ENCODE results near the gene MGAT4B.
"Not testable (repeated sequence)": the region's sequence is repeated elsewhere in the genome, so short reads cannot be mapped to it uniquely, and the experiment has no call there.

MGAT4B gene

DNA sequence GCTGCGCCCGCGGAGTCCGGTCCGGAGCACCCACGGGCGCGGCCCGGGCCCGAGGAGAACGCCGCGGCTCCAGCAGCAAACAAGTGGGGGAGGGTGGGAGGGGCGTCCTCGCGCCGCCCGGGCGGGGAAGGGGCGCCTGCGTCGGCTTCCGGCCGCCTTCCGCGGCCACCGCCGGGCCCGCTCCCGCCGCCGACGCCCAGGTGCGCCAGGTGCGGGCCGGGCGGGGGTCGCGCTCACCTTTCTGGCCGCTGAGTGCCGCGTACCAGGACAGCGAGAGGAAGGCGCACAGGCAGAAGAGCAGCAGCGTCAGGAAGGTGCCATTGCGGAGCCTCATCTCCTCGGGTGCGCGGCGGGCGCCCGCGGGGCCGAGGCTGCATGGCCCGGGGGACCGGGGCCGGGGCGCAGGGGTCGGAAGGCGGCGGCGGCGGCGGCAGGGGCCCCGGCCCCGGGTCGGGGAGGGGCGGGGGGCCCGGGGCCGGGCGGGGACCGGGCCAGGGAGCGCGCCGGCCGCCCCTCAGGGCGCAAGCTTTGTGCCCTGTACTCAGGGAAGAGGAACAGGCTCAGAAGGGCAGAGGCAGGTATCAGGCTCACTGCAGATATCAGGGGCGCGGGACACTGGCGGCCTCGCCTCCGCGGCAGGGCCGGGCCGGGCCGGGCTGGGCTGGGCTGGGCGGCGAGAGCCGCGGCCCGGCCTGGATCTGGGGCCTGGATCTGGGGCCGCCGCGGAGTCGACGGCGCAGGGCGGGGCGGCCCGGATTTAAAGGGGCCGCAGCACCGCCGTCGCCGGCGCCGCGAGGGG is at the start of gene MGAT4B:
TSS of gene MGAT4B (minus strand) at position 617 of the 799 bp plus-strand sequence. CDS start at position 334, 283 bp downstream.
- DNase-seq, result no peak

DNA sequence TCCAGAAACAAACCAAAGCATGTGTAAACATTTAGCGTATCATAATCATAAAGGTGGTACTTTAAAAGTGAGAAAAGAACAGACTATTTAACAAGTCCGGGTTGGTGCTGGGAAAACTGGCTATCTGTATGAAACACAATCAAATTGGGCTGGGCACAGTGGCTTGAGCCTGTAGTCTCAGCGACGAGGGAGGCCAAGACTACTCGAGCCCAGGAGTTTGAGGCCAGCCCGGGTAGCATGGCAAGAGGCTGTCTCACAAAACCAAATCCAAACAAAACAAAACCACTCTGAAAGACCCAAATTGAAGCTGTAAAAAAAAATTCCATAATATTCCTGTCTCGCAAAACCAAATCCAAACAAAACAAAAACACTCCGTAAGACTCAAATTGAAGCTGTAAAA is 47.7 kb upstream of the MGAT4B start:
- no peak for DNase-seq

DNA sequence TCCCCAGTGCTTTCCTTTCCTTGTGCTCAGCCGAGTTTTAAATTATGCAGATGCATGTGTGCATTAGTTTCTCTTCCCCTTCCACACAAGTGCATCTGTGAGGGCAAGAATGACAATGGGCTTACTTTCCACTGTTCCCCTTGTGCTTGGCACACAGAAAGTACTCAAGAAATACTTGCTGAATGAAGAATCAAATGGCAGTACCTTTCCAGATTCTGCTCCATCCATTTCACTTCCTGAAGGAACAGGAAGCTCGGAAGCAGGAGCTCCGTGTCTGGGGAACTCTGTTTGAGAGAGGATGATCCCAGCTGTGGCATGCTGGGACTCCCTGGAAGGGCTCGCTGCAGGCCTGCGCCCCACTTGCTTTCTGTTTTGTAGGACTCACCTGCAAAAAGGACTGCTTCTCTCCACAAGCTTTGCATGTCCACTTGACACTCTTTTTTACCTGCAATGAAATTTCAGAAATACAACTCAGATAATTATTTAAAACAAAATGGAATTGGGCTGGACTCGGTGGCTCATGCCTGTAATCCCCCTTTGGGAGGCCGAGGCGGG is 46.4 kb upstream of the MGAT4B start:
- no peak for DNase-seq

DNA sequence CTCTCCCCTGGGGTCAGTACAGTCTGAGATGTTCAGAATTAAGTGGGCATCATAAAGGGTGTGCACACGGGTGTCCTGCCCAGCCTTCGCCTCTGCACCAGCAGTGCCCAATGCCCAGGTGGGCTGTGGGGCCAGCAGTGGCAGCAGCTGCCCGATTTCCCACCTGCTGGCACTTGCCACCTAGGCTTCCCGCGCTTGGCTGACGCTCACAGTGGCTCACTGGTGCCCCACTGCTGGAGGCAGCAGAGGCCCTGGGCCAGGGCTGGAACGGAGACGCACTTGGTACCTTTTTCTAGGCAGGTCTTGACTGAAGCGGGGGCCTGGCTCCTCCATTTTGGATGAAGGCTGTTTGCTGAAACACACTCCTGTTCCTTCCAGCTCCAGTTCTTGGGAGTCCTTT is 35.0 kb upstream of the MGAT4B start:
- DNase-seq, result no peak

DNA sequence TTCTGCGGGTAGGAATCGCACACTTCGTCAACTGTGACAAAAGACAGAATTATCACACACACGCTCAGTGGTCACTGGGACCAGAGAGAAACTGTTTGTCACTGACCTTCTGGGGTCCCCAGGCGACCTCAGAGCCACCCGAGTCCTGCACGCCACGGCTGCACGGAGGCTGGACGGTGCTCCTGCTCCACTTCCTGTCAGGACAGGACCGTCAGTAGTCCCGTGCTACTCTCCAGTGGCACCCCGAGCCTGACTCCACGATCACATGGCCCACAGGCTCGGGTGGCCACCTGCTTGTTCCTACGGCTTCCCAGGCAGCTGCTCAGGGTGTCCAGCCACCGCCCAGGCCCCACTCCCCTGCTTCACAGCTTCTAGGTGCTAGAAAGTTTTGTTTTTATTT is 34.1 kb upstream of the MGAT4B start:
- DNase-seq, result no peak

DNA sequence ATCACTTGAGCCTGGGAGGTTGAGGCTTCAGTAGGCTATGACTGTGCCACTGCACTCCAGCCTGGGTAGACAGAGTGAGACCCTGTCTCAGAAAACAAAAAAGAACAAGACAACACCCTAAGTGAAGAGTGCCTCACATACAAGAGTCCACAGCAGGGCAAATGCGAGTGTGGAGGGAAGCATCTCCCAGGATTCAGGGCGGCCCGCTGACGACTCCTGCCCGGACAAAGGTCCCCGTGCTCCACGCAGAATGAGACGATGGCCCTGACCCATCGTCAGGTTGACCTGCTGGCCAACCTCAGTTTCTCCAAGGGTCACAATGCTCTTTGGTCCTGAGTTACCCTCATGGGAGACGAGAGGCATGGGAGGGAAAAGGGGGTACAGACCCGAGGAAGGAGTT is 33.7 kb upstream of the MGAT4B start:
- no peak for DNase-seq

DNA sequence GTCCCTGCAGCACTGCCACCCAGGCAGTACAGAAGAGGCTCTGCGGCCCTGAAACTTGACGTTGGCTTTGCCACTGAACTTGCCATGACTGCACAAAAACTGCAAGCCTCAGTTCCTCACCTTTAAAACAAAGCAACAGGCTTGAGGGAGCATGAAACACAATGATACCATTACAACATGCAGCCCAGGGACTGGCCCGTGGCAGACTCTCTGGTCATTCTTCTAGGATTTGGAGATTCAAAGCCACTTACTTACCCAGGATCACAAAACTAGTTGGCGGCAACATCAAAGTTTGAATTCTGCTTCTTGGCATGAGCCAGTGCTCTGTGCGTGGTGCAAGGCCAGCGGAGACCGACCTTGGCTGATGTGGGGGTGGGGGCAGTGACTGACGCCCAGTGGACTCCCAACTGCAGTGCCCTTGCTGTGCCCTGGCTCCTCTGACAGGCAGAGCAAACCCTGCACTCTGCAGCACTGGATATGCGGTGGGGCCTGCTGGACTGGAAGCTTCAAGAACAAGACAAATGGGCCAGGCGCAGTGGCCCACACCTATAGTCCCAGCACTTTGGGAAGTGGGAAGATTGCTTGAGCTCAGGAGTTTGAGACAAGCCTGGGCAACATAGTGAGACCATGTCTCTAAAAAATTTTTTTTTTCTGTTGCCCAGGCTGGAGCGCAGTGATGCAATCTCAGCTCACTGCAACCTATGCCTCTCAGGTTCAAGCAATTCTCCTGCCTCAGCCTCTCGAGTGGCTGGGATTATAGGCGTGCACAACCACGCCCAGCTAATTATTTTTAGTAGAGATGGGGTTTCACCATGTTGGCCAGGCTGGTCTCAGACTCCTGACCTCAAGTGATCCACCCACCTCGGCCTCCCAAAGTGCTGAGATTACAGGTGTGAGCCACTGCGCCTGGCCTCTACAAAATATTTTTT is 32.9 kb upstream of the MGAT4B start:
- no peak for DNase-seq

DNA sequence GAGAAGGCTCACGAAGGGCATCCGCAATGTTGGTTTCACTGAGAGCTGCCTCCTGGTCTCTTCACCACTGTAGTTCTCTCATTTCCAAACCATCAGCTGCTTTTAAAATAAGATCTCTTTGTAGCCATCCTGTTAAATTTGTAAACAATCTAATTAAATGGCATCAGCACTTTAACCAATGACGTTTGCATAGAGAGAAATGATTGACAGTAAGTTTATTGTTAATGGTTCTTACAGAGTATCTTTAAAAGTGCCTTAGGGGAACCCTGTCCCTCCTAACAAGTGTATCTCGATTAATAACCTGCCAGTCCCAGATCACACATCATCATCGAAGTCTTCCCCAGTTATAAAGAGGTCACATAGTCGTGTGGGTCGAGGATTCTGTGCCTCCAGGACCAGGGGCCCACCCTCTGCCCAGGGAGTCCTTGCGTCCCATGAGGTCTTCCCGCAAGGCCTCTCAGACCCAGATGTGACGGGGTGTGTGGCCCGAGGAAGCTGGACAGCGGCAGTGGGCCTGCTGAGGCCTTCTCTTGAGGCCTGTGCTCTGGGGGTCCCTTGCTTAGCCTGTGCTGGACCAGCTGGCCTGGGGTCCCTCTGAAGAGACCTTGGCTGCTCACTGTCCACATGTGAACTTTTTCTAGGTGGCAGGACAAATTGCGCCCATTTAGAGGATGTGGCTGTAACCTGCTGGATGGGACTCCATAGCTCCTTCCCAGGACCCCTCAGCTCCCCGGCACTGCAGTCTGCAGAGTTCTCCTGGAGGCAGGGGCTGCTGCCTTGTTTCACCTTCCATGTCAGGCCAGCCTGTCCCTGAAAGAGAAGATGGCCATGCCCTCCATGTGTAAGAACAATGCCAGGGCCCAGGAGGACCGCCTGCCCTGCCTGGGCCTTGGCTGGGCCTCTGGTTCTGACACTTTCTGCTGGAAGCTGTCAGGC is 30.7 kb upstream of the MGAT4B start:
- DNase-seq, result no peak

DNA sequence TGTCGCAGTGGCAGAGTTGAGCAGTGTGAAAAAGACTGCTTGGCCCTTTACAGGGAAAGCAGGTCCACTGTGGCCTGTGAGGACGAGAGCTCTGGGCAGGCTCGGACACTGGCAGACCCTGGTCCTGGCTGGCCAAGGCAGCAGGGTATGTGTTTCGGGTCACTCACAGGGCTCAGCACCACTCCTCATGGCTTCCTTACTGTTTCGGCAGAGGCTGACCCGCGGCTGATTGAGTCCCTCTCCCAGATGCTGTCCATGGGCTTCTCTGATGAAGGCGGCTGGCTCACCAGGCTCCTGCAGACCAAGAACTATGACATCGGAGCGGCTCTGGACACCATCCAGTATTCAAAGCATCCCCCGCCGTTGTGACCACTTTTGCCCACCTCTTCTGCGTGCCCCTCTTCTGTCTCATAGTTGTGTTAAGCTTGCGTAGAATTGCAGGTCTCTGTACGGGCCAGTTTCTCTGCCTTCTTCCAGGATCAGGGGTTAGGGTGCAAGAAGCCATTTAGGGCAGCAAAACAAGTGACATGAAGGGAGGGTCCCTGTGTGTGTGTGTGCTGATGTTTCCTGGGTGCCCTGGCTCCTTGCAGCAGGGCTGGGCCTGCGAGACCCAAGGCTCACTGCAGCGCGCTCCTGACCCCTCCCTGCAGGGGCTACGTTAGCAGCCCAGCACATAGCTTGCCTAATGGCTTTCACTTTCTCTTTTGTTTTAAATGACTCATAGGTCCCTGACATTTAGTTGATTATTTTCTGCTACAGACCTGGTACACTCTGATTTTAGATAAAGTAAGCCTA is 29.8 kb upstream of the MGAT4B start:
- no peak for DNase-seq

DNA sequence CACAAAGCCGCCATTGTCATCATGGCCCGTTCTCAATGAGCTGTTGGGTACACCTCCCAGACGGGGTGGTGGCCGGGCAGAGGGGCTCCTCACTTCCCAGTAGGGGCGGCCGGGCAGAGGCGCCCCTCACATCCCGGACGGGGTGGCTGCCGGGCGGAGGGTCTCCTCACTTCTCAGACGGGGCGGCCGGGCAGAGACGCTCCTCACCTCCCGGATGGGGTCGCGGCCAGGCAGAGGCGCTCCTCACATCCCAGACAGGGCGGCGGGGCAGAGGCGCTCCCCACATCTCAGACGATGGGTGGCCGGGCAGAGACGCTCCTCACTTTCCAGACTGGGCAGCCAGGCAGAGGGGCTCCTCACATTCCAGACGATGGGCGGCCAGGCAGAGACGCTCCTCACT is 28.2 kb upstream of the MGAT4B start:
- not testable (repeated sequence) for DNase-seq

DNA sequence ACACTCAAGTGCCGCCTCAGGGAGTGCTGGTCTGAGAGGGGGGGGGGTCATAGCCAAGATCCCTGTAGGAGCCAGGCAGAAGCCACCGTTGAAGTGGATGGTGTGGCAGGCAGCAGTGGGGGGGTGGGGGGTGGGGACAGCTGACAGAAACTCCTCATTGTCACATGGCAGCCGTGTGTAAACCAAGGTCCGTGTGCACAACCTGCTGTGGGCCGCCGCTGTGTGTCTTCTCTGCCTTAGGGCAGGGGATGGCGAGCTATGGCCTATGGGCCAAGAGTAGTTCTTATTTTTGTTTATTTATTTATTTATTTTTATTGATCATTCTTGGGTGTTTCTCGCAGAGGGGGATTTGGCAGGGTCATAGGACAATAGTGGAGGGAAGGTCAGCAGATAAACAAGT is 27.5 kb upstream of the MGAT4B start:
- DNase-seq, result no peak

DNA sequence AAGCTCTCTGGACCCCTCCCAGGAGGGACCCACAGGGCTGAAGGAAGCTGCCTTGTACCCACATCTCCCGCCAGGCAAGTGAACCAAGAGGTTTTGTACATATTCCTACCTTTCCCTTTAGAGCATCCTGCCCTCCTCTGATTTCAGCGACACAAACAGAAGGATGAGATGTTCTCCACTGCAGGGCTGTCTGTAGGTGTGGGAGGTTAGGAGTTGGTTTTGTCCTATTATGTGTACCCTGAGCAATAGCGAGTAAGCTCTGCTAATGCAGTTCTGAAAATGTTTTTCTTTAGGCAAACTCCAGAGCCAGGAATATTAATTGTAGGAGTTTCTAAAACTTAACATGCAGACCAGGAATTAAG is 27.0 kb upstream of the MGAT4B start:
- DNase-seq, result no peak

DNA sequence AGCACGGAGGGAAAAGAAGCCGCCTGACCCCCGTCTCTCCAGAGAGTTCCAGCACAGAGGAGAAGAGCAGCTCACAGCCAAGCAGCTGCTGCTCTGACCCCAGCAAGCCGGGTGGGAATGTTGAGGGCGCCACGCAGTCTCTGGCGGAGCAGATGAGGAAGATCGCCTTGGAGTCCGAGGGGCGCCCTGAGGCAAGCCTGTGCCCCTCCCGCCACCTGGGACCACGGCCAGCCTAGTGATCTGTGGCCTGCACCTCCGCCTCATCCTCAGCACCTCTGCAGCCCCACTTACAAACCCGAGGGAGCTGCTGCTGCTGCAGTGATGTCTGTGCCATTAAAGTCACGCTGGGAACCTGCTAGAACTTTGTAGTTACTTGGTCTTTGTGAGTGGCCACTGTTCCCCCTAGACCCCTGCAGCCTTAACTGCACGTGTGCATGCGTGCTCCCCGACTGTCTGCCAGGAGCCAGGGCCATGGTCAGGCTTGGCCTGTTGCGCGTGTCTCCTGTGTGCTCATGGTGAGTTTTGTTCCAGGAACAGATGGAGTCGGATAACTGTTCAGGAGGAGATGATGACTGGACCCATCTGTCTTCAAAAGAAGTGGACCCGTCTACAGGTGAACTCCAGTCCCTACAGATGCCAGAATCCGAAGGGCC is 26.5 kb upstream of the MGAT4B start:
- DNase-seq, result no peak

DNA sequence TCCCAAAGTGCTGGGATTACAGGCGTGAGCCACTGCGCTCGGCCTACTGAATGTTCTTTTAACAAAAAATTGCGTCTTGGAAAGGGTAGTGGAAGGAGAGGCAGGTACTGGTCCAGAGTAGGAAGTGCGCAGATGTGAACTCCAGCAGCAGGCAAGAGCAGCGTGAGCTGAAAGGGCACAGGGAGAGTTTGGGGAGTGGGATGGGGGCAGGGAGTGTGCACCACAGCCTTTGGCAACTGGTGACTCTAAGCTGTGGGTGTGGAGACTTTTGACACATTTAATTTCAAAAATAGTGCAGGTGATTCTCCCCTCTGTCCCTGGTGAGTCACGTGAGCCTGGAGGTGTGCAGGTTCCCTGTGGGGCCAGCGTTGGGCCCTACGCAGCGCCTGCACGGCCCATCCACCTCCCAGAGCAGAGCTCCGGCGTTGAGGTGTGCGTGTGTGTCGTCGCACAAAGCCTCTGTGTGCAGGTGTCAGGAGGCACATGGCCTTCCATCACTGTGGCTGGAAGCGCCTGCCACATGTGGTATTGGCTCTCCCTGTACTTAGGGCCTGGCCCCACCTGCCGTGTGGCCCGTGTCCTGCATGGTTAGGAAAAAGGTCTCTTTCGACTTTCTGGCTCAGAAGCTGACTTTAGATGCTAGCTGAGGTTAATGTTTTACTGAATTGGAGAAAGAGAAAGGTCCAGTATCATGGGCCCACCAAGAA is 25.5 kb upstream of the MGAT4B start:
- no peak for DNase-seq

DNA sequence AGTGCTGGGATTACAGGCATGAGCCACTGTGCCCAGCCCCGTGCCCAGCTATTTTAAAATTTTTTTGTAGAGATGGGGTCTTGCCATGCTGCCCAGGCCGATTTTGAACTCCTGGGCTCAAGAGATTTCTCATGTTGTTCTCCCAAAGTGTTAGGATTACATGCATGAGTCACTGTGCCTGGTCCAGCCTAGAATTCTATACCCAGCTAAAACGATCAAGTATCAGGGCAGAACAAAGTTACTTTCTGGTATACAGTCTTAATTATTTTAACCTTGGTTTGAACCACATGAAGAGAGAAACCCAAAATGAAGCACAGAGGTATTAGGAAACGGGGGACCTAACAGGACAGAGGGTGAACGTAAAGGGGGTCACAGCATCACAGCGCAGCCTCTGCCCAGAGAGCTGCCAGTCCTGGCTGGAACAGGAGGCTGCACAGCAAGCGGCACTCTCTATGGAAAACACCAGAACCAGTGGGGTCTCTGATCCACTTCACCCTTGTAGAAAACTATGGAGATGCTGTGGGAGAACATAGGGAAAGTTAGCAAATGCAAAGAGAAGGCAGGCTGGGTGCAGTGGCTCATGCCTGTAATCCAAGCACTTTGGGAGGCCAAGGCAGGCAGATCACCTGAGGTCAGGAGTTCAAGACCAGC is 24.3 kb upstream of the MGAT4B start:
- DNase-seq, result no peak

DNA sequence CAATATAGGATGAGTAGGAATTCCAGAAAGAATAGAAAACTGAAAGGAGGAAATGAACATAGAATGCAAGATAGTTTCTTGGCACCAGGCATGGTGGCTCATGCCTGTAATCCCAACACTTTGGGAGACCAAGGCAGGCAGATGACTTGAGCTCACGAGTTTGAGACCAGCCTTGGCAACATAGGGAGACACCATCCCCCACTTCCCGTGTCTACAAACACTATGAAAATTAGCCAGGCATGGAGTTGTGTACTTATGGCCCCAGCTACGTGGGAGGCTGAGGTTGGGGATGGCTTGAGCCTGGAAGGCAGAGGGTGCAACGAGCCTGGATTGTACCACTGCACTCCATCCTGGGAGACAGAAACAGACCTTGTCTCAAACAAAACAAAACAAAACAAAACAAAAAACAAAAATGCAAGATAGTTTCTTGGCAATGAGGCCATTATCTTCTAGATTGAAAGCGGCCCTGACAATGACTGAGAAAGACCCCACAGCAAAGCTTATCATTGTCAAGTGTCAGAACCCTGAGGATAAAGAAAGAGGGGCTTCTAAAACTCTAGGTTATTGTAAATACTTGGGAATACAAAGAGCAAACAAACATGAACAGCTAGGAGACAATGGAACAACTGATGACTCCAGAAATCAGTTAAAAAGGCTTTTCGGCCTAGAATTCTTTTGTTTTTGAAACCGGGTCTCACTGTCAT is 23.2 kb upstream of the MGAT4B start:
- no peak for DNase-seq

DNA sequence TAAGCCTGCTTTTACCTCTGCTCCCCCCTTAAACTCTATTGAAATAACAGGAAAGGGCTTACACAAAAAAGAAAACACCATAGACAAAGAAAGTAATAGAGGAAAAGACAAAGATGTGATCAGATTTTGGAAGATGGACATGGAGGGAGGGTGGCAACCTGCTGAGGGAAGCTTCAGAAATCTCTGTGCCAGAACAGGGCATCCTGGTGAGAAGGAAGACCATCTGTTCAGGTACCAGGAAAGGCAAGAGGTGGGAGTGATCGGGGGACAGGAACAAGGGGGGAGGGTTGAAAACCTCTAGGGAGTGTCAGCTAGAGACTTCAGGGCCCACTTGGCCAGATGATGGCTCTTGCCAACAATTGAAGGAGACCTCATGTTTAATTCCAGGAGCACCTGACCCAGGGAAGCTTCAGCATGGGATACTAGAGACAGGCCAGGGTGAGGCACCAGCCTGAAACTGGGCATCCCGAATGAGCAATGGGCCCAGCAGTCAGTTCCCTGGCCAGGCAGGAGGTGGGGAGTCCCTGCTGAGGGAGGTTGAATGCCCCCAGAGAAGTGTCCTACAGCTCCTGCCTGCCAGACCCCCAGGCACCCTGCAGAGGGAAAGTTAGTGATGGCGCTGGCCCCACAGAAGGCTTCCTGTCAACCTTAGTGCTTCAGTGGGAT is 22.2 kb upstream of the MGAT4B start:
- DNase-seq, result no peak

DNA sequence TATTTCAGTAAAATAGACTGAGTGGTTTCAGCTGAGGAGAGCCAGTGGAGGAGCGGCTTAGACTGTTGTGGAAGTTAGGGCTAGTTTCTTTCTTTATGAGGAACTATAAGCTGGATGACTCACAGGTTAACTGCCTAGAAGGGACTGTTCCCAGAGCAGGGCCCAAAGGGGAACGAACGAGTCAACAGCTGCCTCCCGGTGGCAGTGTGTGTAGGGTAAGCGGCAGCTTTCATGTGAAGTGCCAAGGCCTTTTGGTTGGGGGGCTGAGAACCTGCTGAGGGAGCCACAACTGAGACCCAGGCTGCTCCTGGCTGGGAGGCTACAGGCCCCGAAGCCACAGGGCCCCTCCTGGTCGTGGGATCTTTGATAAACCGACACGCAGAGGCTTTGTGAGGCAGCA is 21.0 kb upstream of the MGAT4B start:
- DNase-seq, result no peak

DNA sequence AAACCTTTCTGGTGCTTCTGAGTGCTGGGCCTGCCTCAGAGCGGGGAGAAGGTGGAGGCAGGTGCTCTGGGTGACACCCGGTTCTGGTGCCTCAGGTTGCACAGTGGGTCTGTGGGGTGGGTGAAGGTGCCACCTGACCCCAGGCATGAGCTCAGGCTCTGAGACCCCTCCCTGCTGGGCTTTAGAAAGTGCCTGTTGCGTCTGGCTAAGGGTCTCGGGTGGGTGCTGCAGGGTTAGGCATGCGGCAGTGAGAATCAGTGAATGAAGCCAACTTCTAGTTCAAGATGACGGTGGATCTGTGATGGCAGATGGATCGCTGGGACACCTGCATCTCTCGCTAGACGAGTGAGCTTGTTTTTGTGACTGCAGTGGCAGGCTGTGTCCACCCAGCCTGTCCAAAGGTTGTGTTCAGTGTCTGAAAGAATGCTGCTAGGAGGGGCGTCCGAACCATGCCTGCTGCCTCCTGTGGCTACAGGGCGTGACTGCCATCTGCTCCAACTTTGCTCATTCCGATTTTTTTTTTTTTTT is 19.1 kb upstream of the MGAT4B start:
- DNase-seq, result no peak

All from NCI-H1417 treated with DMSO at 0.1 percent for 48 hours (cell line).